Kasumi-1 (cell line): ENCODE measurements around the gene ATG13.
A peak's percentile ranks its signal among the peaks of the same experiment; 100 is the strongest.

ENCODE experiments used
- DNase-seq, 2 experiments: peaks; one replicate each; lab custom pipeline; 2025; lab: John Stamatoyannopoulos, UW

Gene ATG13

DNA sequence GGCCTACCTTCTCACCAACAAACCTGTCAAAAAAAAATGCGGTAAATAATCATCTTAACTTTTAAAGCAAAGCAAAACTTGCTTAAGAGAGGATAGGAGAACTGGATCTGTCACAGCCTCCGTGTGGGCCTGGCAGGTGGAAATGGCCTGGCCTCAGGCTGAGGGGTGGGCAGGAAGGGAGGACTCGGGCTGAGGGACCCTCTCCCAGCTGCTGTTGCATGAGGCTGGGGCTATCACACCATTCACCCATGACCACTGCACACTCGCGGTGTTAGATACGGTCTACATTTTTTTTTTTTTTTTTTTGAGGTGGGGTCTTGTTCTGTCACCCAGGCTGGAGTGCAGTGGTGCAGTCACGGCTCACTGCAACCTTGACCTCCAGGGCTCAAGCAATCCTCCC is 58.6 kb downstream of the ATG13 start:
- DNase-seq = no peak

- peak; percentile 55 to 59 for DNase-seq
Measured at GRCh38 chr11:46676436-46677158, 59.2 kb downstream of the ATG13 start.

GRCh38 chr11:46677169-46677568 is 59.8 kb downstream of the ATG13 start:
- DNase-seq = no peak

DNA sequence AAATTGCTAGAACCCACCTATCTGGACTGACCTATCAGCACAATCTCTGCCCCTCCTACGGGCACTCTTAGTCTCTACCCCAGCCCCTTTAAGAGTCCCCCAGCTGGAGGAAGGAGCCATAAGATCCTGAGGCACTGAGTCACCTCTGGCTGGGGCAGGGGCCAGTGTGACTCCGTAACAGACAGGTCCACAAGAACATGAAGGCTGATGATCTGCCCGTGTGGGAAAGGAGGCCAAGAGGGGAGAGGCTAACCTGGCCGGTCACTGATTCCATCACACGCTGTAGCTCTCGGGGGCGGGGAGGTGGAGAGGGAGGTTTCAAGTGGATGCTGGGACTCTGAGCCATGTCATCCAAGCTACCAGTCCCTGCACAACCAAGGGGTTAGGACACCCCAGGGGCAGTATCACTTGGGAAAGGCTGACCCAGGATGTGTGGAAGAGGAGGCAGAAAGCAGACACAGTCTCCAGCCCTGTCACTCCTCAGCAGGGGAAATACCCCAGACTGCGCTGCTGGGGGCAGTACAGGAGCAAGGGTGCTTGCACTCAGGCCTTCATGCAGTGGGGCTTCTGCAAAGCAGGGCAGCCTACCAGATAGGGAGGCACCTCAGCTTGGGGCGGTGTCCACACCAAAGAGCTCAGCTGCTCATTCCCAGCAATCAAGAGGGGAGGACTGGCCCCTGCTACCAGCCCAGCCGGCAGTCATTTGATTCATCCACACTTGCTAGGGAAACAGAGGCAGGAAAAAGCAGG is 60.8 kb downstream of the ATG13 start:
- no peak for DNase-seq

- DNase-seq = no peak
Measured at GRCh38 chr11:46678741-46679130, 61.4 kb downstream of the ATG13 start.

- DNase-seq = no peak
Measured at GRCh38 chr11:46679241-46680163, 62.1 kb downstream of the ATG13 start.

- no peak for DNase-seq
Measured at GRCh38 chr11:46680164-46680760, 62.9 kb downstream of the ATG13 start.

- no peak for DNase-seq
Measured at GRCh38 chr11:46680815-46681214, 63.5 kb downstream of the ATG13 start.

DNA sequence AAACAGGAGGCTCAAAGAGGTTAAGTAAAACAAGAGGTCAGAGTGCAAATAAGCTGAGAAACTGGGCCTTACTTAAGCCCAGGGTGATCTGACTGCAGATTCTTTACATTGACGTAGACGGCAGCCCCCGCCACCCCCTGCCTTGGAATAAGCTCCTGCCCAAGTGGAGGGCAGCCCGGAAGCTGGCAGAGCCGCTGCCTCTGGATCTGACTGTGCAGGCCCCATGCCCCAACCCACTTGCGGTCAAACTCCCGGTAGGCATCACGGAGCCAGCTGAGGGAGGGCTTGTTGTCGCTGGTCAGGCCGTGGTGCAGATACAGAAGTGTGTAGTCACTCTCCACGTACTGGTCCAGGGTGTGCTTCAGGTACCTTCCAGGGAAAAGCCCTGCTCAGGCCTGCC is 64.5 kb downstream of the ATG13 start:
- DNase-seq = no peak

GRCh38 chr11:46682773-46683752 is 65.7 kb downstream of the ATG13 start:
- no peak for DNase-seq

GRCh38 chr11:46684367-46684766 is 67.0 kb downstream of the ATG13 start:
- no peak for DNase-seq

DNA sequence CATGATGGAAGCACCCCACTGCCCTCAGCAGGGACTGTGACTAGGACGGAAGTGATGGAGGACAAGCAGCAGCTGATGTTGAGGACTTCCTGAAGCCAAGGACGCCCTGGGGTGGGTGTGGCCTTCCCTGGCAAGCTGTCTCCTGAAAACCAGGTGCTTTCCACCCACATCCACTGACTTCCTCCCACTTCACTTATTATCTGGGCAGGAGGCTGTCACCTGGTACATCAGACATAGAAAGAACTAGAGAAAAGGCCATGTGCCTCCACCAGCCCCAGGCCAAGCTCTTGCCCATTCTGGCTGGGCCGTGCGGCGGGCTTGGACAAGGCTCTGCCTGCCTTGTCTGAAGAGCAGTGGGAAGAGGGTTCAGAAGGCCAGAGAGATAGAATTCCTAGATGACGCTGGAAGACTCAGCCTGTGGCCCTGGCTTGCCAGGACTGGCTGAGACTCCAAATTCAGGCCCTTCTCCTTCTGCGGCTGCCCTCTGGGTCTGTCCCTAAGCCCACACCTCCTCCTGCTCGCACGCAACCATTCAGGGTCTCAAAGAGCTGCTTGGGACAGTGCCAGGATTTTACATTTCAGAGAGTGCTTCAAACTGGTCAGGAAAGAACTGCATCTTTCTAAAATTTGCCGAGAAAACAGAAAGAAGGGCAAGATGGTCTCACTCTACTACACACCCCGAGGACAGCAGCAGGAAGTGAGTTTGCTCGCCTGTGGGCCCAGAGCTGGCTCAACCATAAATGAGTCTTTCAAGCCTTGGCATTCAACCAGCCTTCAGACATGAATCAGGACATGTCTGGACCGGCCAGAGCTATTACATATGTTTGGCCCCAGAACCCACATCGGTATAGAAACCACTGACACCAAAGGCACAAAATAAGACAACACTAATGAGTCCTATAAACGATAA is 69.8 kb downstream of the ATG13 start:
- DNase-seq = no peak

- DNase-seq = no peak
Measured at GRCh38 chr11:46690702-46691101, 73.3 kb downstream of the ATG13 start.

- no peak for DNase-seq
Measured at GRCh38 chr11:46692450-46692849, 75.1 kb downstream of the ATG13 start.

- no peak for DNase-seq
Measured at GRCh38 chr11:46693597-46694012, 76.3 kb downstream of the ATG13 start.

DNA sequence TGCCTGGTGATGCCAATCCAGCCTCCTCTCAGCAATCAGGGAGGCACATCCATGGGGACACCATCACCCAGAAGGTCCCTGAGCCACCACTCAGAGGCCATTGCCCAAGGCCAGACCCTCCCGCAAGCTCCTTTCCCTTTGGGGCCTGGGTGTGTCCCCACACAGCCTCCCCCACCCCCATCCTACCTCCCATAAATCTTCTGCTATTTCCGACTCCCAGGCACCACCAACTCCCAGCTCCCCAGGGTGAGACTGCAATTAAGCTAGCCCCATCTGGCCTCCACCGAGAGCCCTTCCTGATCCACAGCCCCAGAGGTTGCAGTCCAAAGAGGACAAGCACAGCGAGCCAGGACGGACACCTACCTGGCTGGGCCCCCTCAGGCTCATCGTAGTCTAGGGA is 76.7 kb downstream of the ATG13 start:
- no peak for DNase-seq

DNA sequence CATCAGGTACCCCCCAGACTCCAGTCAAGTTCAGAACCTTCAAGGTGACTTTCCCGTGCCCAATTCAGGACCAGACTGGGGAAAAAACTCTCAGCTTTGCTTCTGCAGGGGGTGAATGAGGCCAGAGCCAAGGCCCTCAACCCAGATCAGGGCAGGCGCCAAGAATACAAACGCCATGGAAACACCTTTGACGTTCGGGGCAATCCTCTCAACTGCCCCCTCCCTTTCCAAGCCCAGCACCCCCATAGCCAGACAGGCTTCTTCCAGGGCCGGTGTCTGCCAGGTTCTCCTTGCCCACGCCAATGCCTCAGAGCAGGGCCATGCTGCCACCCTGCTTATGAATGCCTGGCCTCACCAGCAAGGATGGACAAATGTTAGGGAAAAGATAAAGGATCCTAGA is 77.3 kb downstream of the ATG13 start:
- no peak for DNase-seq

DNA sequence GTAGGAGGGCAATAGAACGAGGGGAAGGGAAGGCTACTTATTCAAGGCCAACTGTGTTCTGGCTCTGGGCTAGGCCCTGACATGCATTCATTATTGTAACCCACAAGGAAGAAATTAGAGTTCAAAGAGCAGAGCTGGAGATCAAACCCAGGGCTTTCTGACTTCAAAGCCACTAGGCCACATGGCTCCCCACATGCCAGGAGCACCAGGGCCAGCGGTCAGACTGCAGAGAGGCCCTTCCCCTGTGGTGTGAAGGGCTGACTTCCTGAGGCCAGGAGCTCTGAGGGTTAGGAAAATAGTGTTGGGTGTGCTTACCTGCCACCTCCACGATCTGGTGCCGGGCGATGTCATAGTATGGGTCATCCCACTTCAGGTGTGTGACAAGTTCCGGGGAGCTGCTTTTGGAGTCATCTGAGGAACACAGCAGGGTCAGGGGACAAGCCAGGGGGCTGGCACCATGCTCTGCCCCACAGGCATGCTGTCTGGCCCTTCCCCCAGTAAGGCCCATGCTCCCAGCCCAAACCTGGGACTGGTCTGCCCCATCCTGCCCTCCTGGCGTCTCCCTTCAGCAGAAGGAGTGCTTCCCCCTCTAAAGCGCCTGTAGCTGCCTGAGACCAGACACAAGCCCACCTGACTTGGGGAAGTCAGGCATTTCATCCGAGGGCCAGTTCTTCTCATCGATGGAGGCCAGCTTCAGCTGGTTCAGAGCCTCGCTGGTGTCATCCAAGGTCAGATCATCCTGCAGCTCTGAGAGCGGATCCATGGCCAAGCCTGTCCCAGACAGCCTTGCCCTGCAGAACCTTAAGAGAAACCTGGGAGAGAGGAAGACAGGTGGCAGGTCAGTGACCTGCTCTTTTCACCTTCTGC is 78.2 kb downstream of the ATG13 start:
- DNase-seq = no peak

DNA sequence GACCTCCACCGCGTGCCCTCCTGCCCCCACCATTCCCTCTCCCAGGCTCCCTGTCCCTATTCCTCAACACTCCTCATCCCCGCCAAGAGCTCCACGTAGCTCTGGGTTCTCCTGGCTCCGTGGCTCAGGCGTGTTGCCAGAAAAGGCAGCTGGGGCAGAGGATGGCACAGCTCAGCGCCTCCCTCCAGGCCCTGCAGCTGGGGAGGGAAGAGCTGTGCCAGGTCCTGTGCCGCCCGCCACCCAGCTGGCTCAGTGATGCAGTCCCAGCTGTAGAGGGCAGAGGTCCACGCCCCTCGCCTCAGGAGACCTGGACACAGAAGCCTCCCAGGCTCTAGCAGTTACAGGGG is 78.8 kb downstream of the ATG13 start:
- no peak for DNase-seq
